HEK293T (cell line): ENCODE data around the gene NPEPPS.
"Not testable (repeated sequence)": the region's sequence is repeated elsewhere in the genome, so short reads cannot be mapped to it uniquely, and the experiment has no call there.

ENCODE experiments used
- ARNT ChIP-seq: fragments of 450-650 bp; IDR thresholded peaks from 2 replicates; pipeline ENCODE4 v1.6.1; 2017; ENCODE audit warnings: mild to moderate bottlenecking
- BHLHE40 ChIP-seq: fragments of 450-650 bp; IDR thresholded peaks from 2 replicates; pipeline ENCODE4 v1.6.1; 2016; ENCODE audit warnings: mild to moderate bottlenecking, moderate library complexity, borderline replicate concordance
- ELF4 ChIP-seq: fragments of 450-650 bp; IDR thresholded peaks from 2 replicates; pipeline ENCODE4 v1.6.1; 2017; ENCODE audit warnings: antibody characterized with exemption
- FOXA1 ChIP-seq: fragments of 450-650 bp; IDR thresholded peaks from 2 replicates; pipeline ENCODE4 v1.6.1; 2016; ENCODE audit warnings: mild to moderate bottlenecking
- FOXK2 ChIP-seq: fragments of 450-650 bp; IDR thresholded peaks from 2 replicates; pipeline ENCODE4 v1.6.1; 2016; ENCODE audit warnings: mild to moderate bottlenecking
- FOXM1 ChIP-seq: fragments of 450-650 bp; IDR thresholded peaks from 2 replicates; pipeline ENCODE4 v1.6.1; 2017; ENCODE audit warnings: mild to moderate bottlenecking, borderline replicate concordance
- LEF1 ChIP-seq: fragments of 450-650 bp; IDR thresholded peaks from 2 replicates; pipeline ENCODE4 v1.6.1; 2017; ENCODE audit warnings: mild to moderate bottlenecking, borderline replicate concordance
- NFRKB ChIP-seq: fragments of 450-650 bp; IDR thresholded peaks from 2 replicates; pipeline ENCODE4 v1.6.1; 2016; ENCODE audit warnings: mild to moderate bottlenecking, moderate library complexity
- PKNOX1 ChIP-seq: fragments of 450-650 bp; IDR thresholded peaks from 2 replicates; pipeline ENCODE4 v1.6.1; 2016
- SP1 ChIP-seq: fragments of 450-650 bp; IDR thresholded peaks from 2 replicates; pipeline ENCODE4 v1.6.1; 2017
- SUZ12 ChIP-seq: fragments of 450-650 bp; IDR thresholded peaks from 2 replicates; pipeline ENCODE4 v1.6.1; 2016; ENCODE audit warnings: mild to moderate bottlenecking
- ZNF384 ChIP-seq: fragments of 450-650 bp; IDR thresholded peaks from 2 replicates; pipeline ENCODE4 v1.6.1; 2016

- not testable (repeated sequence) for TF ChIP-seq FOXM1, ZNF384, FOXA1, LEF1, SUZ12, SP1, PKNOX1, BHLHE40, ELF4, NFRKB, ARNT, FOXK2
These were observed 23.8 kb downstream of the NPEPPS start for GRCh38 chr17:47554733-47555132.
